Measurements from ENCODE around the gene AK1. TPM values are rescaled to one million over a fixed set of nuclear protein-coding genes. Genes with fewer than 3 reads are reported as not detected.
A peak's percentile ranks its signal among the peaks of the same experiment; 100 is the strongest.

Gene AK1
- total RNA-seq, 2 experiments from 2014 or later: 46.7 to 52.6 TPM

- peaks cover 44% of the 10 kb centered on the region for H3K36me3 Mint-ChIP-seq (ENCODE audit: low read depth)
- ChIA-PET POLR2A (no interaction called here), CTCF (no interaction called here)
- Histone ChIP-seq H3K27ac (ENCODE audit: low read depth in 1 of 2, low read length in 2 of 2) (no peak overlapping the region), H3K27me3 (ENCODE audit: control insufficient read depth in 1 of 2, insufficient read depth in 2 of 2, low read length in 2 of 2) (no peaks in the 10 kb centered on the region), H3K36me3 (ENCODE audit: insufficient read depth, low read length) (peaks cover 42% of the 10 kb centered on the region), H3K4me3 (ENCODE audit: low read length) (no peak overlapping the region), H3K9me3 (ENCODE audit: control insufficient read depth in 1 of 2, insufficient read depth in 1 of 2, low read length in 2 of 2) (no peaks in the 10 kb centered on the region), H3K4me1 (ENCODE audit: insufficient read depth, low read length) (no peaks in the 10 kb centered on the region)
- H3K4me3 Mint-ChIP-seq: no peak overlapping the region
- DNase-seq (no peak), ATAC-seq (ENCODE audit: poor library complexity) (no peak)
- no peaks in the 10 kb centered on the region for H3K27me3 Mint-ChIP-seq
- intact Hi-C loops (cut with DNase I, micrococcal nuclease): no loop called here
- H3K4me1 Mint-ChIP-seq (ENCODE audit: low read depth): no peaks in the 10 kb centered on the region
- no peak overlapping the region for H3K27ac Mint-ChIP-seq
- TF ChIP-seq, protein P1, sequence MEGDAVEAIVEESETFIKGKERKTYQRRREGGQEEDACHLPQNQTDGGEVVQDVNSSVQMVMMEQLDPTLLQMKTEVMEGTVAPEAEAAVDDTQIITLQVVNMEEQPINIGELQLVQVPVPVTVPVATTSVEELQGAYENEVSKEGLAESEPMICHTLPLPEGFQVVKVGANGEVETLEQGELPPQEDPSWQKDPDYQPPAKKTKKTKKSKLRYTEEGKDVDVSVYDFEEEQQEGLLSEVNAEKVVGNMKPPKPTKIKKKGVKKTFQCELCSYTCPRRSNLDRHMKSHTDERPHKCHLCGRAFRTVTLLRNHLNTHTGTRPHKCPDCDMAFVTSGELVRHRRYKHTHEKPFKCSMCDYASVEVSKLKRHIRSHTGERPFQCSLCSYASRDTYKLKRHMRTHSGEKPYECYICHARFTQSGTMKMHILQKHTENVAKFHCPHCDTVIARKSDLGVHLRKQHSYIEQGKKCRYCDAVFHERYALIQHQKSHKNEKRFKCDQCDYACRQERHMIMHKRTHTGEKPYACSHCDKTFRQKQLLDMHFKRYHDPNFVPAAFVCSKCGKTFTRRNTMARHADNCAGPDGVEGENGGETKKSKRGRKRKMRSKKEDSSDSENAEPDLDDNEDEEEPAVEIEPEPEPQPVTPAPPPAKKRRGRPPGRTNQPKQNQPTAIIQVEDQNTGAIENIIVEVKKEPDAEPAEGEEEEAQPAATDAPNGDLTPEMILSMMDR (IDR thresholded peaks at IDR 0.05): no peak
- no peaks in the 10 kb centered on the region for H3K9me3 Mint-ChIP-seq
Measured at GRCh38 chr9:127817881-127818434, 59.5 kb downstream of the AK1 start.

GRCh38 chr9:127816728-127817127, 60.7 kb downstream of the AK1 start:
- Histone ChIP-seq H3K27me3 (ENCODE audit: control insufficient read depth in 1 of 2, insufficient read depth in 2 of 2, low read length in 2 of 2) (no peaks in the 10 kb centered on the region), H3K9me3 (ENCODE audit: control insufficient read depth in 1 of 2, insufficient read depth in 1 of 2, low read length in 2 of 2) (no peaks in the 10 kb centered on the region), H3K4me3 (ENCODE audit: low read length) (no peak overlapping the region), H3K4me1 (ENCODE audit: insufficient read depth, low read length) (no peaks in the 10 kb centered on the region), H3K27ac (ENCODE audit: low read depth in 1 of 2, low read length in 2 of 2) (peak overlapping the region in 1 of 2 donors; percentile 7), H3K36me3 (ENCODE audit: insufficient read depth, low read length) (peaks cover 54% of the 10 kb centered on the region)
- no peak for DNase-seq
- H3K36me3 Mint-ChIP-seq (ENCODE audit: low read depth): peaks cover 51% of the 10 kb centered on the region
- no peaks in the 10 kb centered on the region for H3K4me1 Mint-ChIP-seq (ENCODE audit: low read depth)
- no peaks in the 10 kb centered on the region for H3K9me3 Mint-ChIP-seq
- intact Hi-C loops (cut with DNase I, micrococcal nuclease): no loop called here
- no peak overlapping the region for H3K4me3 Mint-ChIP-seq
- H3K27me3 Mint-ChIP-seq: no peaks in the 10 kb centered on the region
- no peak overlapping the region for H3K27ac Mint-ChIP-seq
- TF ChIP-seq, protein P1 (IDR thresholded peaks at IDR 0.05): no peak
- CTCF ChIA-PET: no interaction called here
- no peak for ATAC-seq (ENCODE audit: poor library complexity)
- POLR2A ChIA-PET: no interaction called here

Small RNAs within 50 kb of the gene (microRNA-seq; reads per million reads assigned to microRNA genes)
- not detected for gene MIR4672 (ENCODE audit: borderline microRNAs expressed, borderline replicate concordance)

Other genes with a start within 250 kb of the AK1 start
- gene CFAP157, start 170.7 kb downstream of the AK1 start, total RNA-seq: under 1 TPM in 1 of 2 experiments, not detected in 1; 0.11 TPM
- gene PTRH1, start 162.0 kb downstream of the AK1 start, total RNA-seq: 1 to 10 TPM; 4.5 to 5.9 TPM
- gene TTC16, start 161.6 kb downstream of the AK1 start, total RNA-seq: 1 to 10 TPM; 1.6 to 2.1 TPM
- 1 to 10 TPM; 7.6 to 8.2 TPM for gene TOR2A, start 142.4 kb downstream of the AK1 start, total RNA-seq
- gene SH2D3C, start 99.0 kb downstream of the AK1 start, total RNA-seq: 10 to 100 TPM; 10.9 to 11.8 TPM
- 100 to 1,000 TPM; 117 to 121 TPM for gene CDK9, start 91.6 kb downstream of the AK1 start, total RNA-seq
- gene FPGS, start 74.8 kb downstream of the AK1 start, total RNA-seq: 10 to 100 TPM; 58.0 to 66.6 TPM
- 1 to 10 TPM; 2.5 to 2.6 TPM for gene ENG, start 23.0 kb downstream of the AK1 start, total RNA-seq
- gene ST6GALNAC6, start 21.9 kb upstream of the AK1 start, total RNA-seq: 10 to 100 TPM; 93.1 to 97.5 TPM
- 10 to 100 TPM; 28.7 to 30.2 TPM for gene ST6GALNAC4, start 39.4 kb upstream of the AK1 start, total RNA-seq
- gene PIP5KL1, start 53.1 kb upstream of the AK1 start, total RNA-seq: 1 to 10 TPM; 2.9 to 3.3 TPM
- 10 to 100 TPM; 41.7 to 47.6 TPM for gene DPM2, start 60.2 kb upstream of the AK1 start, total RNA-seq
- gene EEIG1, start 103.3 kb upstream of the AK1 start, total RNA-seq: 100 to 1,000 TPM; 440 to 463 TPM
- 10 to 100 TPM; 11.5 to 16.8 TPM for gene NAIF1, start 189.6 kb upstream of the AK1 start, total RNA-seq
- 10 to 100 TPM; 16.9 to 17.7 TPM for gene SLC25A25, start 190.6 kb upstream of the AK1 start, total RNA-seq

Measured in CD4-positive, alpha-beta T cell (primary cell).